GM12878 (cell line): ENCODE results near the gene MRPL27. TPM values are rescaled to one million over a fixed set of nuclear protein-coding genes. Genes with fewer than 3 reads are reported as not detected.

Experiments used
- ATAC-seq: fragments of 200-7000 bp; cut with Tn5 transposase; 3 replicates; pipeline ENCODE4 v1.9.1; 2020; ENCODE audit warnings: mild to moderate bottlenecking, moderate library complexity
- BruUV-seq: library from RNA; stranded (reverse); fragments of 400-500 nt; replicated peaks from 2 replicates; lab custom pipeline; 2021; lab: Mats Ljungman, UMichigan
- CTCF ChIA-PET: fragments of 300-600 bp; sonication (Branson Sonifier 250); formaldehyde crosslinking; extraction: SDS; loops from one replicate; lab custom pipeline; 2021; ENCODE audit warnings: inconsistent platforms; lab: Yijun Ruan, JAX
- POLR2A ChIA-PET: fragments of 350-600 bp; formaldehyde crosslinking; extraction: SDS; loops from one replicate; lab custom pipeline; 2021; ENCODE audit warnings: inconsistent platforms; lab: Charles Lee
- RAD21 ChIA-PET: fragments of 300-600 bp; sonication (Branson Sonifier 250); formaldehyde crosslinking; loops from one replicate; lab custom pipeline; 2023; ENCODE audit warnings: antibody characterized with exemption; ENCODE audit not compliant: unreplicated experiment; lab: Charles Lee
- SMC1A ChIA-PET: fragments of 300-600 bp; sonication (Branson Sonifier 250); formaldehyde crosslinking; loops from one replicate; lab custom pipeline; 2023; ENCODE audit not compliant: unreplicated experiment, uncharacterized antibody; lab: Charles Lee
- DNase-seq: peaks from one replicate; pipeline ENCODE4 v3.0.0-alpha.2; 2011; ENCODE audit warnings: low read depth, low spot score
- FAIRE-seq: peaks from 3 replicates; lab custom pipeline; 2011; peaks lifted over from hg19 to GRCh38; lab: Jason Lieb, UNC
- H2AFZ ChIP-seq: 2 replicates; pipeline ENCODE4 v1.6.0; 2011; ENCODE audit warnings: low read depth, low read length, control low read depth; ENCODE audit not compliant: control insufficient read depth
- H3K27ac ChIP-seq: 2 replicates; pipeline ENCODE4 v1.5.1; 2011; ENCODE audit warnings: control low read depth; ENCODE audit not compliant: control insufficient read depth, insufficient read depth
- H3K27me3 ChIP-seq, 2 experiments: replicated peaks in 1 of 2; 2 replicates each; pipeline versions ENCODE4 v1.6.0 to v1.6.1; 2011; ENCODE audit warnings: low read length in 1 of 2; ENCODE audit not compliant: control insufficient read depth in 2 of 2, insufficient read depth in 2 of 2
- H3K36me3 ChIP-seq, 2 experiments: 2 replicates each; pipeline ENCODE4 v1.5.1; 2011; ENCODE audit warnings: low read length in 1 of 2; ENCODE audit not compliant: control insufficient read depth in 2 of 2, insufficient read depth in 2 of 2
- H3K4me1 ChIP-seq: 2 replicates; pipeline ENCODE4 v1.6.1; 2011; ENCODE audit warnings: mild to moderate bottlenecking, low read length, moderate library complexity, mixed read lengths; ENCODE audit not compliant: control insufficient read depth, insufficient read depth
- H3K4me2 ChIP-seq: 2 replicates; pipeline ENCODE4 v1.6.0; 2011; ENCODE audit warnings: control low read depth; ENCODE audit not compliant: control insufficient read depth, insufficient read depth
- H3K4me3 ChIP-seq: fragments of 200-600 bp; sonication (generic); 2 replicates; pipeline ENCODE4 v1.5.1; 2016
- H3K79me2 ChIP-seq: 2 replicates; pipeline ENCODE4 v1.6.0; 2011; ENCODE audit warnings: low read length; ENCODE audit not compliant: control insufficient read depth, insufficient read depth
- H3K9ac ChIP-seq: 2 replicates; pipeline ENCODE4 v1.8.0; 2011; ENCODE audit warnings: low read length, control low read depth, mixed read lengths; ENCODE audit not compliant: control insufficient read depth, insufficient read depth
- H3K9me3 ChIP-seq: replicated peaks from 3 replicates; pipeline ENCODE4 v1.5.1; 2011; ENCODE audit warnings: mild to moderate bottlenecking, low read length; ENCODE audit not compliant: control insufficient read depth, insufficient read depth
- H4K20me1 ChIP-seq: 2 replicates; pipeline ENCODE4 v1.6.0; 2011; ENCODE audit not compliant: control insufficient read depth, insufficient read depth
- HDGF ChIP-seq: fragments of 450-650 bp; IDR thresholded peaks from 2 replicates; pipeline ENCODE4 v1.6.1; 2016; ENCODE audit warnings: antibody characterized with exemption
- IKZF1 ChIP-seq: fragments of 450-650 bp; conservative IDR thresholded peaks from 2 replicates; pipeline ENCODE4 v1.6.1; 2017; ENCODE audit warnings: antibody characterized with exemption, mild to moderate bottlenecking
- MEF2A ChIP-seq: IDR thresholded peaks from 2 replicates; pipeline ENCODE4 v1.6.1; 2011; ENCODE audit warnings: low read depth, mild to moderate bottlenecking, low read length, moderate library complexity; ENCODE audit not compliant: insufficient read depth
- MEF2B ChIP-seq: fragments of 450-650 bp; IDR thresholded peaks from 2 replicates; pipeline ENCODE4 v1.6.1; 2018; ENCODE audit warnings: mild to moderate bottlenecking, moderate library complexity; ENCODE audit not compliant: partially characterized antibody, poor library complexity, severe bottlenecking
- NR2C1 ChIP-seq: fragments of 450-650 bp; IDR thresholded peaks from 2 replicates; pipeline ENCODE4 v1.6.1; 2017; ENCODE audit warnings: antibody characterized with exemption, mild to moderate bottlenecking, moderate library complexity
- NR2C2 ChIP-seq: IDR thresholded peaks from 2 replicates; pipeline ENCODE4 v1.6.1; 2011; ENCODE audit warnings: borderline replicate concordance, low read depth; ENCODE audit not compliant: control insufficient read depth, insufficient read length
- POLR2A ChIP-seq: IDR thresholded peaks from 2 replicates; pipeline ENCODE4 v1.6.1; 2011; ENCODE audit warnings: low read depth, mild to moderate bottlenecking, low read length
- RAD21 ChIP-seq: IDR thresholded peaks from 2 replicates; pipeline ENCODE4 v1.6.1; 2011; ENCODE audit warnings: mild to moderate bottlenecking, low read depth, low read length, moderate library complexity; ENCODE audit not compliant: insufficient read depth
- RUNX3 ChIP-seq: IDR thresholded peaks from 2 replicates; pipeline ENCODE4 v1.6.1; 2012; ENCODE audit warnings: low read length, inconsistent platforms
- SREBF1 ChIP-seq: IDR thresholded peaks from 2 replicates; pipeline ENCODE4 v1.6.1; 2012; ENCODE audit warnings: mild to moderate bottlenecking, low read length
- SREBF2 ChIP-seq: IDR thresholded peaks from 2 replicates; pipeline ENCODE4 v1.6.1; 2012; ENCODE audit warnings: mild to moderate bottlenecking, low read length
- STAT3 ChIP-seq: IDR thresholded peaks from 2 replicates; pipeline ENCODE4 v1.6.1; 2011; ENCODE audit warnings: low read depth, low read length, improper control_type of control experiment
- WGBS: methylation state at CpG from one replicate; pipeline ENCODE4 v1.1.6; 2016; ENCODE audit warnings: low lambda C conversion rate; ENCODE audit not compliant: insufficient replicate concordance, insufficient coverage; ENCODE audit errors: missing lambda C conversion rate; 5-methylcytosine and 5-hydroxymethylcytosine counted together
- in situ Hi-C: fragments of 300-500 bp; cut with MboI; formaldehyde crosslinking; loops from 9 replicates; pipeline ENCODE4 v1.14.3; 2018; ENCODE audit warnings: mixed read lengths
- intact Hi-C: fragments of 100-400 bp; cut with micrococcal nuclease; formaldehyde crosslinking; loops from one replicate; pipeline ENCODE4 v1.14.2; 2022; ENCODE audit not compliant: unreplicated experiment
- polyA plus RNA-seq, 11 experiments: library from polyadenylated mRNA; depleted of rRNA in 4 of 11; unstranded in 6 of 11; stranded (reverse) in 5 of 11; fragments of >200 nt; fragmentation: Nextera tagmentation in 4 of 11; fragmentation: Illumina TruSeq in 1 of 11; extraction: Ambion mirVana in 4 of 11; extraction: Trizol in 1 of 11; gene quantifications; 1 replicate in 1 of 11; 2 replicates in 10 of 11; pipeline versions ENCODE4 v1.2.1 to v1.2.3, GENCODE V29; 2011 to 2016; ENCODE audit warnings: inconsistent platforms in 2 of 11, missing spikeins in 2 of 11, low read depth in 1 of 11
- total RNA-seq, 4 experiments: library from RNA; depleted of rRNA in 3 of 4; stranded (reverse); fragments of >200 nt in 3 of 4; fragmentation: Illumina TruSeq in 1 of 4; extraction: Trizol in 1 of 4; gene quantifications; 2 replicates each; pipeline versions ENCODE4 v1.2.1 to v1.2.3, GENCODE V29; 2013 to 2021
- TF ChIP-seq, protein P1 (sequence below): fragments of 450-650 bp; IDR thresholded peaks from 2 replicates; pipeline ENCODE4 v1.6.1; 2017; ENCODE audit warnings: low read depth, mild to moderate bottlenecking, moderate library complexity

The MRPL27 gene
- total and polyA plus RNA-seq, 10 of the 15 experiments (the other 5 are each of a cell fraction or from before 2014, with no cell fraction given) = 83.0 to 390 (median 131) TPM

DNA sequence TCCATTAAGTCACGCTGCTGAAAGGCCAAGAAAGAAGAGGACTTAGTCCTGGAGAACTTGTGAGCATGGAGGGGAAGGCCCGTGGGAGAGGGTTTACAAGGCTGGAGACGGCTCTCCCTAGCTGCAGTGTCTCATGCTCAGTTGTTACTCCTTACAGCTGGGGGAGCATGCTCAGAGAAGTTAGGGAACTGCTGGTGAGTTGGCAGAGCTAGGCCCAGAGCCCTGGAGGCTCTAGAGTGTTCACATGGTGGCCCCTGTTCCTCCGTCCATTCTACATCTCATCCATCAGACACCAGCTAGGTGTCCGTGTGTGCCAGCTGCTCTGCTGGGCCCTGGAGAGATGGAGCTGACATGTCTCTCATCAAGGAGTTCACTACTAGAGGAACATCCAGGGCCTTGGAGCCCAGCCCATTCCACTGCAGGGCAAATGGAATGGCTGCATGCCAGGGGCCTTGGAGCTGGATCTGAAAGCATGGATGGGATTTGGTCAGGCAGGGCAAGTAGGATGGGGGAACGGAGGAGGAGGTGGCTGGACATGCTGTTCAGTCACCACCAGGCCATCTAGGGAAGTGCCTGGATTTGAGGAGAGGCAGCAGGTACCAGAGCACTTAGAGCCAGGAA, 20.8 kb downstream of the MRPL27 start:
- no peak overlapping the region for H3K27ac ChIP-seq
- H3K4me1 ChIP-seq = no peaks in the 10 kb centered on the region; the same call in 1 of the 2 replicates
- in situ Hi-C loops = no loop called here
- H3K4me2 ChIP-seq = no peak overlapping the region
- ATAC-seq = no peak
- H2AFZ ChIP-seq = no peak overlapping the region
- no peak for DNase-seq
- intact Hi-C loops = no loop called here
- ChIA-PET POLR2A (interaction anchor here (0.8 kb wide), 1 partner anchor 9 kb away, joined by 3 read pairs; no protein-coding TSS in a partner anchor), SMC1A (interaction anchor here (1.2 to 1.6 kb wide), 2 partner anchors 10 to 92 kb away, joined by 3 read pairs; no protein-coding TSS in a partner anchor), CTCF (interaction anchor here (8.0 kb wide), 1 partner anchor 9 kb away, joined by 68 read pairs; no protein-coding TSS in a partner anchor), RAD21 (no interaction called here)
- WGBS = 84% methylated on average over 6 of the region's 6 CpGs
- H3K79me2 ChIP-seq = no peaks in the 10 kb centered on the region
- no peak for FAIRE-seq
- no peak overlapping the region for H3K9ac ChIP-seq
- no peak overlapping the region for H3K4me3 ChIP-seq
- no peak for TF ChIP-seq RUNX3
- no TSS peak for BruUV-seq
- H3K27me3 ChIP-seq = no peaks in the 10 kb centered on the region
- peaks cover 3 to 28% of the 10 kb centered on the region in 2 experiments; a peak in 3 of 4 replicates for H3K36me3 ChIP-seq
- no peaks in the 10 kb centered on the region for H3K9me3 ChIP-seq
- H4K20me1 ChIP-seq = no peaks in the 10 kb centered on the region

DNA sequence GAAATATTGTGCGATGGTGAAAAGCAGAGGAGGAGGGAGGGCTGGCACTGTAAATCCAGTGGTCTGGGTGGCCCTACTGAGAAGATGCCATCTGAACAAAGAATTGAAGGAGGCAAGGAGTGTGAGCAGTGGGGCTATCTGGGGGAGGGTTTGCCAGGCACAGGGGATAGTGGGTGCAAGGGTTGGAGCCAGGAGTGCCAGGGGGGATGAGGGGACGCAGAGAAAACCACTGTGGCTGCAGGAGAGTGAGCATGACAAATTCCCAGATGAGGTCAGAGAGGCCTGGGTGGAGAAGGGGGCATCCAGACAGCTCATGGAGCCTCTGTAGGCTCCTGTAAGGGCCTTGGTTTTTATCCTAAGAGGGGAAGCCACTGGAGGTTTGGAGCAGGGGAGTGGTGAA, 22.3 kb downstream of the MRPL27 start:
- Histone ChIP-seq H3K4me3 (no peak overlapping the region), H3K36me3 (peaks cover 3 to 15% of the 10 kb centered on the region in 2 experiments; a peak in 3 of 4 replicates), H3K9ac (no peak overlapping the region), H3K27me3 (no peaks in the 10 kb centered on the region), H3K4me1 (no peaks in the 10 kb centered on the region; the same call in 1 of the 2 replicates), H4K20me1 (no peaks in the 10 kb centered on the region), H3K4me2 (no peak overlapping the region), H2AFZ (no peak overlapping the region), H3K79me2 (peaks cover 5% of the 10 kb centered on the region), H3K9me3 (no peaks in the 10 kb centered on the region), H3K27ac (no peak overlapping the region)
- intact Hi-C loops = no loop called here
- RAD21 ChIA-PET = no interaction called here
- CTCF ChIA-PET = interaction anchor here (8.0 kb wide), 1 partner anchor 11 kb away, joined by 68 read pairs; no protein-coding TSS in a partner anchor
- WGBS = 91% methylated on average over 2 of the region's 2 CpGs
- TF ChIP-seq NR2C1 (no peak), POLR2A (no peak), NR2C2 (no peak), MEF2B (no peak), SREBF2 (no peak), MEF2A (no peak), IKZF1 (no peak), HDGF (no peak), RAD21 (no peak), STAT3 (no peak), SREBF1 (no peak)
- TF ChIP-seq, protein P1, sequence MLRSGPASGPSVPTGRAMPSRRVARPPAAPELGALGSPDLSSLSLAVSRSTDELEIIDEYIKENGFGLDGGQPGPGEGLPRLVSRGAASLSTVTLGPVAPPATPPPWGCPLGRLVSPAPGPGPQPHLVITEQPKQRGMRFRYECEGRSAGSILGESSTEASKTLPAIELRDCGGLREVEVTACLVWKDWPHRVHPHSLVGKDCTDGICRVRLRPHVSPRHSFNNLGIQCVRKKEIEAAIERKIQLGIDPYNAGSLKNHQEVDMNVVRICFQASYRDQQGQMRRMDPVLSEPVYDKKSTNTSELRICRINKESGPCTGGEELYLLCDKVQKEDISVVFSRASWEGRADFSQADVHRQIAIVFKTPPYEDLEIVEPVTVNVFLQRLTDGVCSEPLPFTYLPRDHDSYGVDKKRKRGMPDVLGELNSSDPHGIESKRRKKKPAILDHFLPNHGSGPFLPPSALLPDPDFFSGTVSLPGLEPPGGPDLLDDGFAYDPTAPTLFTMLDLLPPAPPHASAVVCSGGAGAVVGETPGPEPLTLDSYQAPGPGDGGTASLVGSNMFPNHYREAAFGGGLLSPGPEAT = no peak
- POLR2A ChIA-PET = no interaction called here
- BruUV-seq = no TSS peak
- in situ Hi-C loops = no loop called here
- SMC1A ChIA-PET = no interaction called here
- FAIRE-seq (no peak), ATAC-seq (no peak), DNase-seq (no peak)
